Activated CD4-positive, alpha-beta memory T cell treated with anti-CD3 and anti-CD28 coated beads for 36 hours (primary cell): ENCODE data around the gene FREM2. TPM values are rescaled to one million over a fixed set of nuclear protein-coding genes. Genes with fewer than 3 reads are reported as not detected.

Experiments used
- CTCF ChIA-PET: fragments of 350-600 bp; sonication (Branson Sonifier 250); formaldehyde crosslinking; loops from one replicate; lab custom pipeline; 2021; ENCODE audit warnings: antibody characterized with exemption, inconsistent platforms; lab: Charles Lee
- POLR2A ChIA-PET: fragments of 350-600 bp; sonication (Branson Sonifier 250); formaldehyde crosslinking; loops from one replicate; lab custom pipeline; 2021; ENCODE audit warnings: antibody characterized with exemption; lab: Charles Lee
- DNase-seq: peaks from one replicate; pipeline ENCODE4 v3.0.0-alpha.2; 2020
- H3K27ac Mint-ChIP-seq: one replicate; pipeline ENCODE4 v1.8.0; 2021; ENCODE audit warnings: mixed read lengths
- H3K27me3 Mint-ChIP-seq: one replicate; pipeline ENCODE4 v1.8.0; 2021; ENCODE audit warnings: mixed read lengths
- H3K36me3 Mint-ChIP-seq: one replicate; pipeline ENCODE4 v1.8.0; 2021; ENCODE audit warnings: mixed read lengths
- H3K4me1 Mint-ChIP-seq: one replicate; pipeline ENCODE4 v1.8.0; 2021; ENCODE audit warnings: low read depth, mixed read lengths
- H3K4me3 Mint-ChIP-seq: one replicate; pipeline ENCODE4 v1.8.0; 2021; ENCODE audit warnings: mild to moderate bottlenecking, mixed read lengths
- H3K9me3 Mint-ChIP-seq: one replicate; pipeline ENCODE4 v1.8.0; 2021; ENCODE audit warnings: mixed read lengths
- intact Hi-C: fragments of 100-400 bp; cut with micrococcal nuclease; formaldehyde crosslinking; loops from one replicate; pipeline ENCODE4 v1.15.1; 2023
- total RNA-seq, 2 experiments: library from RNA; stranded (reverse); gene quantifications; one replicate each; pipeline ENCODE4 v1.2.3, GENCODE V29; 2021

Gene FREM2
- total RNA-seq, 2 experiments from 2014 or later, result not detected

DNA sequence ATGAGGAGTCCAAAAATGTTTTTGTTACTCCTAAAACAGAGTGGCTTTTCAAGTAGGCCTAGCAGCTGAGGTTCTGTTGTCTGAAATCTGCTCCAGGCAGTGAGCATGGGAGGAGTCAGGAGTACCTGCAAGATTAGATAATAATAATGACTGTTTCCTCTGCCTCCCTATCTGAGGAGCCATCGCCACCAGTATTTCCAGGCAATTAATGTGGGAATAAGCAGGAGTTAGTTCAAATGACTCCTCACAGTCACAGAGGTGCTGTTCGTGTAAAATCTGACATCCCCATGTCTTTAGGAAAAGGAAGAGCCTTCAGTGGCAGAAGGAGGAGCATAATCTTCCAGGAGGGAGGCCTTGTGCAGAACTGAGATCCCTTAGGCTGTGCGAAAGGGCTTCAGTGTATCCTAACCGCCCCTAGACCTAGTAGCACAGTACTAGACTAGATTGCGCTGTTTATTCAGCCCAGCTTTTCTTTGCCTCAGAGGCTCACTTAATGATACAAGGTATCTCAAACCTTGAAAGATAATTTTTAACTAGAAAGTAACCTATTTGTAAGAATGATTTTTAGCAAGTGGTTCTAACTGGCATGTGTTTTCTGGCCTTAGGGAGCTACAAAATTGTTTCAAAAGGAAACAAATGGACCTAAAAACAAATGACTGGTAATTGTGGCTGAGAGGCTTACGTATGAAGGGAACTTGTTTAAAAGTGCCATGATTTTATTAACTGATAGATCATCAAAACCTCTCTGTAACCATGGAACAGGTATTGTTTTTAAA lies 49.0 kb downstream of the FREM2 start:
- no peaks in the 10 kb centered on the region for H3K9me3 Mint-ChIP-seq
- peaks cover 5% of the 10 kb centered on the region for H3K27me3 Mint-ChIP-seq
- H3K4me1 Mint-ChIP-seq, result no peaks in the 10 kb centered on the region
- intact Hi-C loops, result no loop called here
- POLR2A ChIA-PET, result no interaction called here
- CTCF ChIA-PET, result no interaction called here
- no peak overlapping the region for H3K27ac Mint-ChIP-seq
- H3K4me3 Mint-ChIP-seq, result no peak overlapping the region
- DNase-seq, result no peak
- no peaks in the 10 kb centered on the region for H3K36me3 Mint-ChIP-seq

DNA sequence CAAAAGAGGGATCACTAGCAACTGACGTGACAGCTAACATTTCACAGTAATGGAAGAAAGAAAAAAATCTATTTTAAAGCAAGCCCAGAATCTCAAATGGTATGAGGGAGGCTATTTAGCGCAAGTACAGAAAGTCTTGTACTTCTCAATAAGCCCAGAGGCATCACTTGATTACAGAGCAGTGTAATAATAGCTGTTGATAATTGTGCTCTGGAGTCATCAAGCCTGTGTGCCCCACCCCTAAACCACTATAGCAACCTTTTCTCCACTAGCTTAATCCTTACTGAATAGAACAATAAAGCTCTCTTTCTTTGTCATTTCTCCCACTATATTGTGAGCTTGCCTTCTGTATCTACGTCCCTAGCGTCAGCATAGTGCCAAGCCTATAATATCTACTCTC lies 56.6 kb downstream of the FREM2 start:
- CTCF ChIA-PET, result no interaction called here
- intact Hi-C loops, result no loop called here
- no peak for DNase-seq
- Mint-ChIP-seq H3K9me3 (no peaks in the 10 kb centered on the region), H3K4me1 (no peaks in the 10 kb centered on the region), H3K4me3 (no peak overlapping the region), H3K36me3 (no peaks in the 10 kb centered on the region), H3K27me3 (peaks cover 5% of the 10 kb centered on the region), H3K27ac (no peak overlapping the region)
- POLR2A ChIA-PET, result no interaction called here

- H3K36me3 Mint-ChIP-seq, result no peaks in the 10 kb centered on the region
- POLR2A ChIA-PET, result no interaction called here
- H3K27ac Mint-ChIP-seq, result no peak overlapping the region
- no peak for DNase-seq
- H3K9me3 Mint-ChIP-seq, result no peaks in the 10 kb centered on the region
- no peaks in the 10 kb centered on the region for H3K4me1 Mint-ChIP-seq
- intact Hi-C loops, result no loop called here
- CTCF ChIA-PET, result no interaction called here
- H3K4me3 Mint-ChIP-seq, result no peak overlapping the region
- peaks cover 5% of the 10 kb centered on the region for H3K27me3 Mint-ChIP-seq
These were observed 65.8 kb downstream of the FREM2 start for GRCh38 chr13:38752686-38753085.

DNA sequence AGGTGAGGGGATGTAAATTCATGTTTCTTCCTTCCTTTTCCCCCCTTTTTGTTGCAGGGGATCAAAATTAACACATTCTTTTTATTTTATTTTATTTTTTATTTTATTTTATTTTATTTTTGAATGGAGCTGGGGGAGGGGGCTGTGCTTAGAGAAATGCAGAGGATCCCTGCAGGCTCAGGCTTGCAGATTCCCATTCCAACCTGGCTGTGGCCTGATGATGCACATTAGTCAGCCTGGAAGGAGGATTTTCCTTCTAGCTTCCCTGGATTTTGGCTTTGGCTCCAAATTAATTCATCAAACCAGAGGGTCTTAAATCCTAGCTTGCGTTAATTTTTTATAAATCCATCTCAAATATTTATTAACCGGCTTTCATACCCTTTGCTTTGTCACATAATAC lies 67.0 kb downstream of the FREM2 start:
- CTCF ChIA-PET, result no interaction called here
- Mint-ChIP-seq H3K27ac (no peak overlapping the region), H3K27me3 (peaks cover 9% of the 10 kb centered on the region), H3K36me3 (no peaks in the 10 kb centered on the region), H3K4me1 (no peaks in the 10 kb centered on the region), H3K4me3 (no peak overlapping the region), H3K9me3 (no peaks in the 10 kb centered on the region)
- DNase-seq, result no peak
- intact Hi-C loops, result no loop called here
- POLR2A ChIA-PET, result no interaction called here

DNA sequence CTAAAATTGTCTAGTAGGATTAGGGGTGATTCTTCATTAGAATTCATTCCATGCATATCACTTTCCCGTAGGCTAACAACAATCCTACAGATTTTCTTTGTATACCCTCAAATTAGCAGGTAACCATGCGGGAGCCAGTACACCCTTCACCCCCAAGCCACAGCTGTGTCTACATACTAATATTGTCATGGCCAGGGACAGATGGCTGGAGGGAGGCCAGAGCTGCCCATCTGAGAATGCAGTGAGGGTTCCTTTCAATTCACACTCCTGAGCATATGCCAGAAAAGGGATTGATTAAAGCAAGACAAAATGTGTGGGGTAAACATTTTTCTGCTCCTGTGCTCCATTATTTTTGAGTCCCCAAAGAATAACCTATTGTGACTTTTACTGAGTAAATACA lies 68.9 kb downstream of the FREM2 start:
- POLR2A ChIA-PET, result no interaction called here
- Mint-ChIP-seq H3K36me3 (no peaks in the 10 kb centered on the region), H3K9me3 (no peaks in the 10 kb centered on the region), H3K27ac (no peak overlapping the region), H3K4me3 (no peak overlapping the region), H3K27me3 (peaks cover 9% of the 10 kb centered on the region), H3K4me1 (no peaks in the 10 kb centered on the region)
- DNase-seq, result no peak
- intact Hi-C loops, result no loop called here
- CTCF ChIA-PET, result no interaction called here

DNA sequence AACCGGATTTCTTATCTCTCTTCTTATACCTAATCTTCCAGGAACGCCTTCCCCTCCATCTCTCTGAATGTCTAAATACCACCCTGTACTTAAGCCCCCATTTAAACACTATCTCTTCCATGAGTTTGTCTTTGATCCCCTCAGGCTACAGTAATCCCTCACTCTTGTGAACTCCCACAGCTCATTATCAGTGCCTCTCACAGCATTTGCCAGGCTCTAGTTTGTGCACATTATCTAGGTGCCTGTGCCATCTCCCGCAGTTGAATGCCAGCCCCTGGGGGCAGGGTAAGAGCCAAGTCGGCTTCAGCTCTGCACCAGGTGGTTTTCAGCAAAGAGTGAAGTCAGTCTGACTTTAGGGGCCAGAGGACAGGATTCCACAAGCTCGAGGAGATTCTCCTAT lies 71.4 kb downstream of the FREM2 start:
- H3K27ac Mint-ChIP-seq, result no peak overlapping the region
- intact Hi-C loops, result no loop called here
- CTCF ChIA-PET, result no interaction called here
- H3K36me3 Mint-ChIP-seq, result no peaks in the 10 kb centered on the region
- no peak for DNase-seq
- POLR2A ChIA-PET, result no interaction called here
- peaks cover 13% of the 10 kb centered on the region for H3K27me3 Mint-ChIP-seq
- H3K9me3 Mint-ChIP-seq, result no peaks in the 10 kb centered on the region
- no peak overlapping the region for H3K4me3 Mint-ChIP-seq
- H3K4me1 Mint-ChIP-seq, result no peaks in the 10 kb centered on the region

GRCh38 chr13:38759390-38759789 lies 72.5 kb downstream of the FREM2 start:
- intact Hi-C loops, result no loop called here
- Mint-ChIP-seq H3K36me3 (no peaks in the 10 kb centered on the region), H3K4me3 (no peak overlapping the region), H3K9me3 (no peaks in the 10 kb centered on the region), H3K4me1 (peaks cover 2% of the 10 kb centered on the region), H3K27me3 (peaks cover 15% of the 10 kb centered on the region), H3K27ac (no peak overlapping the region)
- ChIA-PET CTCF (interaction anchor here (0.6 kb wide), 1 partner anchor 46 kb away, joined by 3 read pairs; no protein-coding TSS in a partner anchor), POLR2A (interaction anchor here (0.6 kb wide), 1 partner anchor 41 kb away, joined by 3 read pairs; no protein-coding TSS in a partner anchor)
- DNase-seq, result no peak

GRCh38 chr13:38763446-38764381 lies 76.8 kb downstream of the FREM2 start:
- no peak for DNase-seq
- no peak overlapping the region for H3K4me3 Mint-ChIP-seq
- H3K27me3 Mint-ChIP-seq, result peaks cover 7% of the 10 kb centered on the region
- no peak overlapping the region for H3K27ac Mint-ChIP-seq
- no peaks in the 10 kb centered on the region for H3K9me3 Mint-ChIP-seq
- peaks cover 2% of the 10 kb centered on the region for H3K4me1 Mint-ChIP-seq
- ChIA-PET CTCF (interaction anchor here (0.6 kb wide), 1 partner anchor 41 kb away, joined by 3 read pairs; no protein-coding TSS in a partner anchor), POLR2A (no interaction called here)
- intact Hi-C loops, result no loop called here
- no peaks in the 10 kb centered on the region for H3K36me3 Mint-ChIP-seq

GRCh38 chr13:38766799-38767198 lies 79.9 kb downstream of the FREM2 start:
- DNase-seq, result no peak
- ChIA-PET CTCF (no interaction called here), POLR2A (no interaction called here)
- Mint-ChIP-seq H3K4me3 (no peak overlapping the region), H3K4me1 (peaks cover 2% of the 10 kb centered on the region), H3K9me3 (no peaks in the 10 kb centered on the region), H3K27me3 (peaks cover 7% of the 10 kb centered on the region), H3K27ac (no peak overlapping the region), H3K36me3 (no peaks in the 10 kb centered on the region)
- intact Hi-C loops, result no loop called here

- Mint-ChIP-seq H3K36me3 (no peaks in the 10 kb centered on the region), H3K27ac (no peak overlapping the region), H3K4me3 (no peak overlapping the region), H3K9me3 (no peaks in the 10 kb centered on the region), H3K27me3 (peaks cover 3% of the 10 kb centered on the region), H3K4me1 (peaks cover 2% of the 10 kb centered on the region)
- CTCF ChIA-PET, result no interaction called here
- POLR2A ChIA-PET, result no interaction called here
- intact Hi-C loops, result no loop called here
- DNase-seq, result no peak
These were observed 80.8 kb downstream of the FREM2 start for GRCh38 chr13:38767506-38768265.

DNA sequence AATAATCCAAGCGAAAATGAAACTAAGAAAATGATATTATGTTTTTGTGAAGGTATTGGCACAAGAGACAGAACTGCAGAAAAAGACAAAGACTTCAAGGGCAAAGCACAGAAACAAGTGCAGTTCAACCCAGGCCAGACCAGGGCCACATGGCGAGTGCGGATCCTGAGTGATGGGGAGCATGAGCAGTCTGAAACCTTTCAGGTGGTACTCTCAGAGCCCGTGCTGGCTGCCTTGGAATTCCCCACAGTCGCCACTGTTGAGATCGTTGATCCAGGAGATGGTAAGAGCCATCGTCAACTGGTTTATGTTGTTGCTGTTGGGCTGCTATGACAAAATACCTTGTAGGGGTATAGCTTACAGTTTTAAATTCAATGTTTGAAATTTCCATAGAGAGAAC lies 82.6 kb downstream of the FREM2 start:
- H3K27ac Mint-ChIP-seq, result no peak overlapping the region
- POLR2A ChIA-PET, result no interaction called here
- H3K9me3 Mint-ChIP-seq, result no peaks in the 10 kb centered on the region

DNA sequence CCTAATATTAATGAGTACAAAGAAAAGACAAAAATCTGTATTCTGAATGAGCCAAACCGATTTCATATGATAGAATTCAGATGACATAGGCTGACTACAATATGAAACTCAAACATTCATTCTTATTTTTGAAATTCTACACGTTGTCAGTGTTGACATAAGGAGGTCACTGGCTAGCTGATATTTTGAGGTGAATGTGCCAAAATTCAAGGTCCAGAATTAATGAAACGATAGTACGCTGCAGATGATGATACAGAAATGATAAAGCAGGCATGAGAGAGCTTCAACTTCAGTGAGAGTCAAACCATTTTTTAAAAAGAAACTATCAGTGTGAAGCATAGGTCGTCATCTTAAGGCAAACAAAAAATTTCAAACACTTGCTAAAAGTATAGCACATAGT lies 88.2 kb downstream of the FREM2 start:
- no peak overlapping the region for H3K27ac Mint-ChIP-seq
- CTCF ChIA-PET, result no interaction called here
- H3K36me3 Mint-ChIP-seq, result no peaks in the 10 kb centered on the region
- peaks cover 4% of the 10 kb centered on the region for H3K27me3 Mint-ChIP-seq
- no peaks in the 10 kb centered on the region for H3K4me1 Mint-ChIP-seq
- intact Hi-C loops, result no loop called here
- H3K4me3 Mint-ChIP-seq, result no peak overlapping the region
- DNase-seq, result no peak
- POLR2A ChIA-PET, result no interaction called here
- peaks cover 2% of the 10 kb centered on the region for H3K9me3 Mint-ChIP-seq

More for the DNA sequence above, 82.6 kb downstream of the FREM2 start:
- Mint-ChIP-seq H3K27me3 (peaks cover 4% of the 10 kb centered on the region), H3K4me1 (no peaks in the 10 kb centered on the region), H3K36me3 (no peaks in the 10 kb centered on the region), H3K4me3 (no peak overlapping the region)
- intact Hi-C loops, result no loop called here
- CTCF ChIA-PET, result no interaction called here
- no peak for DNase-seq
